ENCODE measurements around the gene ACBD4. TPM values are rescaled to one million over a fixed set of nuclear protein-coding genes. Genes with fewer than 3 reads are reported as not detected.

ACBD4 gene
- polyA plus RNA-seq, 1 donor from 2014 or later: 3.1 TPM

DNA sequence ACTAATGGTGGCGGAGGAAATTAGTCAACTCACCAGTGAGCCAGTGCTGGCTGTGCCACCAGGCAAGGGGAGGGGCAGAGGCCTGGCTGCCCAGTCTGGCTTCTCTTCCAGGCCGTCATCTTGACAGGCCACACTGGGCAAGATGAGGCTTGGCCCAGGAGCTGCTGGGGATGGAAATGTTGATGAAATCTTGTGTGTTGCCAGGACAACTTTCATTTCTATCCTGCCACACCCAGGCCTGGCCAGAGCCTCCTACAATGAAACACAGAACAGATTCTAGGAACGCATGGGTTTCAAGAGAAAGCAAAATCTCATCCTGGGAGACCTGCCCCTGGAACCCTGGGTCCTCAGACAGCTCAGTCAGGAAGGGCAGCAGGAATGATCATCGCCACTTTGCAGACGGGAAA is 35.4 kb downstream of the ACBD4 start:
- H3K27me3 ChIP-seq (ENCODE audit: insufficient read depth, low read depth, low read length): no peaks in the 10 kb centered on the region
- no peaks in the 10 kb centered on the region for H4K20me1 ChIP-seq (ENCODE audit: insufficient read depth)
- no peaks in the 10 kb centered on the region for H3F3A ChIP-seq (ENCODE audit: insufficient read depth, low read length, poor library complexity, severe bottlenecking)
- TF ChIP-seq RAD21 (conservative IDR thresholded peaks at IDR 0.05): no peak
- no peak for TF ChIP-seq POLR2AphosphoS5 (IDR thresholded peaks at IDR 0.05)
- TF ChIP-seq EP300 (conservative IDR thresholded peaks at IDR 0.05; ENCODE audit: poor library complexity, severe bottlenecking): no peak
- no peak for TF ChIP-seq TAF1 (IDR thresholded peaks at IDR 0.05; ENCODE audit: low read depth)
- TF ChIP-seq, protein P1, sequence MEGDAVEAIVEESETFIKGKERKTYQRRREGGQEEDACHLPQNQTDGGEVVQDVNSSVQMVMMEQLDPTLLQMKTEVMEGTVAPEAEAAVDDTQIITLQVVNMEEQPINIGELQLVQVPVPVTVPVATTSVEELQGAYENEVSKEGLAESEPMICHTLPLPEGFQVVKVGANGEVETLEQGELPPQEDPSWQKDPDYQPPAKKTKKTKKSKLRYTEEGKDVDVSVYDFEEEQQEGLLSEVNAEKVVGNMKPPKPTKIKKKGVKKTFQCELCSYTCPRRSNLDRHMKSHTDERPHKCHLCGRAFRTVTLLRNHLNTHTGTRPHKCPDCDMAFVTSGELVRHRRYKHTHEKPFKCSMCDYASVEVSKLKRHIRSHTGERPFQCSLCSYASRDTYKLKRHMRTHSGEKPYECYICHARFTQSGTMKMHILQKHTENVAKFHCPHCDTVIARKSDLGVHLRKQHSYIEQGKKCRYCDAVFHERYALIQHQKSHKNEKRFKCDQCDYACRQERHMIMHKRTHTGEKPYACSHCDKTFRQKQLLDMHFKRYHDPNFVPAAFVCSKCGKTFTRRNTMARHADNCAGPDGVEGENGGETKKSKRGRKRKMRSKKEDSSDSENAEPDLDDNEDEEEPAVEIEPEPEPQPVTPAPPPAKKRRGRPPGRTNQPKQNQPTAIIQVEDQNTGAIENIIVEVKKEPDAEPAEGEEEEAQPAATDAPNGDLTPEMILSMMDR (IDR thresholded peaks at IDR 0.05; ENCODE audit: poor library complexity, severe bottlenecking): no peak
- TF ChIP-seq EZH2 (IDR thresholded peaks at IDR 0.05; ENCODE audit: borderline replicate concordance, insufficient read depth, low read length, poor library complexity, severe bottlenecking): no peak
- TF ChIP-seq, protein P2, sequence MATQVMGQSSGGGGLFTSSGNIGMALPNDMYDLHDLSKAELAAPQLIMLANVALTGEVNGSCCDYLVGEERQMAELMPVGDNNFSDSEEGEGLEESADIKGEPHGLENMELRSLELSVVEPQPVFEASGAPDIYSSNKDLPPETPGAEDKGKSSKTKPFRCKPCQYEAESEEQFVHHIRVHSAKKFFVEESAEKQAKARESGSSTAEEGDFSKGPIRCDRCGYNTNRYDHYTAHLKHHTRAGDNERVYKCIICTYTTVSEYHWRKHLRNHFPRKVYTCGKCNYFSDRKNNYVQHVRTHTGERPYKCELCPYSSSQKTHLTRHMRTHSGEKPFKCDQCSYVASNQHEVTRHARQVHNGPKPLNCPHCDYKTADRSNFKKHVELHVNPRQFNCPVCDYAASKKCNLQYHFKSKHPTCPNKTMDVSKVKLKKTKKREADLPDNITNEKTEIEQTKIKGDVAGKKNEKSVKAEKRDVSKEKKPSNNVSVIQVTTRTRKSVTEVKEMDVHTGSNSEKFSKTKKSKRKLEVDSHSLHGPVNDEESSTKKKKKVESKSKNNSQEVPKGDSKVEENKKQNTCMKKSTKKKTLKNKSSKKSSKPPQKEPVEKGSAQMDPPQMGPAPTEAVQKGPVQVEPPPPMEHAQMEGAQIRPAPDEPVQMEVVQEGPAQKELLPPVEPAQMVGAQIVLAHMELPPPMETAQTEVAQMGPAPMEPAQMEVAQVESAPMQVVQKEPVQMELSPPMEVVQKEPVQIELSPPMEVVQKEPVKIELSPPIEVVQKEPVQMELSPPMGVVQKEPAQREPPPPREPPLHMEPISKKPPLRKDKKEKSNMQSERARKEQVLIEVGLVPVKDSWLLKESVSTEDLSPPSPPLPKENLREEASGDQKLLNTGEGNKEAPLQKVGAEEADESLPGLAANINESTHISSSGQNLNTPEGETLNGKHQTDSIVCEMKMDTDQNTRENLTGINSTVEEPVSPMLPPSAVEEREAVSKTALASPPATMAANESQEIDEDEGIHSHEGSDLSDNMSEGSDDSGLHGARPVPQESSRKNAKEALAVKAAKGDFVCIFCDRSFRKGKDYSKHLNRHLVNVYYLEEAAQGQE (IDR thresholded peaks at IDR 0.05; ENCODE audit: borderline replicate concordance): no peak
- no peak for TF ChIP-seq MXI1 (conservative IDR thresholded peaks at IDR 0.05; ENCODE audit: poor library complexity, severe bottlenecking)
- no peak for TF ChIP-seq SMC3 (conservative IDR thresholded peaks at IDR 0.05; ENCODE audit: poor library complexity)
- H3K4me3 ChIP-seq (ENCODE audit: low read length): no peak overlapping the region
- H3K79me2 ChIP-seq (replicated peaks; ENCODE audit: insufficient read depth, low read length): no peaks in the 10 kb centered on the region
- H2AFZ ChIP-seq (ENCODE audit: low read depth, low read length): no peak overlapping the region
- no peak overlapping the region for H3K9ac ChIP-seq (ENCODE audit: low read length)
- H3K4me2 ChIP-seq (ENCODE audit: low read length): no peak overlapping the region
- no peaks in the 10 kb centered on the region for H3K9me2 ChIP-seq (ENCODE audit: insufficient read depth, low read length)
- no peaks in the 10 kb centered on the region for H3K36me3 ChIP-seq (ENCODE audit: insufficient read depth, low read length)
- no peaks in the 10 kb centered on the region for H3K9me3 ChIP-seq (ENCODE audit: low read length)
- no peak overlapping the region for H3K27ac ChIP-seq (ENCODE audit: low read length)

DNA sequence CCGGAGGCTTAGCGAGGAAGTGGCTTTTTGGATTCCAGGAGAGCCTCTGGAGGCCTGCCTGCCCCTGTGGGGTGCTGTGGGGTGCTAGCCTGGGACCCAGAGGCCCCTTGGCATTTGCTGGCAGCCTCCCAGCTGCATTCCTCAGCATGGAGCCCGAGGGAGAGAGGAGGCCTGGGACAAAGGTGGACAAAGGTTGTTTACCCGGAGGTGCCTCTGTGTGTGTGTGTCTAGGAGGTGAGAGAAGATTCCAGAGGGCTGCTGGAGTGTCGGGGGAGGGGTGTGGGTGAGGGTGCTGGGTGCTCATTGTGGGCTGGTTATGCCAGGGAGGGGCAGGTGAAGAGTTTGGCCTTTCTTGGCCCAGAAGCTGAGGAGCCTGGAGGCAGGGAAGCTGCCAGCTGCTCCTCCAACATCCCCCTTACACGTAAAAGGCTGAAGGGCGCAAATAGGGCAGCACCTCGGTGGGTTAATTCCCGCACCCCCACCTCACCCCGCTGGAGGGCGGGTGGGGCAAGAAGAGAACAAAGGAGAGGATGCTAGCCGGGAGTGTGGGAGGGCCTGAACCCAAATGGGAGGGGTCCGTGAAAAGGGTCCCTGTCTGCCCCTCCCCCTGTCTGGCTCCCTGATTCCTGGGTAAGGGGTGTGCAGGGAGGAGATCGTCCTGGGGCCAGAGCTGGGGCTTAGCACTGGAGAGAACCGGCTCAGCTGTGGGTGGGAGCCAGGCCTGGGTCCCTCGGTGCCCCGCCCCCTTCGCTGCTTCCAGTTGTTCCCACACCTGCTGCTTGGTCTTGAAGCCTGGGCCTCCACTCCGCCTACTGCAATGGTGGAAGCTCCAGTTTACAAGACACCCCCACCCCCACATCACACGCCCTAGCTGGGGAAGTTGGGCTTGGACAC is 36.1 kb downstream of the ACBD4 start:
- no peaks in the 10 kb centered on the region for H3K27me3 ChIP-seq (ENCODE audit: insufficient read depth, low read depth, low read length)
- H3K9ac ChIP-seq (ENCODE audit: low read length): no peak overlapping the region
- H3F3A ChIP-seq (ENCODE audit: insufficient read depth, low read length, poor library complexity, severe bottlenecking): no peaks in the 10 kb centered on the region
- H3K9me3 ChIP-seq (ENCODE audit: low read length): no peaks in the 10 kb centered on the region
- no peaks in the 10 kb centered on the region for H3K79me2 ChIP-seq (replicated peaks; ENCODE audit: insufficient read depth, low read length)
- no peak overlapping the region for H3K27ac ChIP-seq (ENCODE audit: low read length)
- H2AFZ ChIP-seq (ENCODE audit: low read depth, low read length): no peak overlapping the region
- no peak overlapping the region for H3K4me3 ChIP-seq (ENCODE audit: low read length)
- H3K4me2 ChIP-seq (ENCODE audit: low read length): no peak overlapping the region
- H4K20me1 ChIP-seq (ENCODE audit: insufficient read depth): no peaks in the 10 kb centered on the region
- no peak for TF ChIP-seq SMC3 (conservative IDR thresholded peaks at IDR 0.05; ENCODE audit: poor library complexity)
- no peaks in the 10 kb centered on the region for H3K9me2 ChIP-seq (ENCODE audit: insufficient read depth, low read length)
- no peaks in the 10 kb centered on the region for H3K36me3 ChIP-seq (ENCODE audit: insufficient read depth, low read length)

Data from neural cell (in vitro differentiated cells).